Skeletal muscle satellite cell (primary cell): ENCODE results near the gene LIN9.
"Not testable (repeated sequence)": the region's sequence is repeated elsewhere in the genome, so short reads cannot be mapped to it uniquely, and the experiment has no call there.

Source experiments
- H3K27me3 ChIP-seq: 2 replicates; pipeline ENCODE4 v1.7.0; 2013; ENCODE audit warnings: low read length; ENCODE audit not compliant: control insufficient read depth, insufficient read depth
- H3K36me3 ChIP-seq: 2 replicates; pipeline ENCODE4 v1.7.0; 2013; ENCODE audit warnings: mild to moderate bottlenecking, control low read depth, low read length; ENCODE audit not compliant: insufficient read depth
- H3K4me1 ChIP-seq: 2 replicates; pipeline ENCODE4 v1.7.0; 2013; ENCODE audit warnings: low read length; ENCODE audit not compliant: control insufficient read depth, insufficient read depth
- H3K4me2 ChIP-seq: 2 replicates; pipeline ENCODE4 v1.7.0; 2013; ENCODE audit warnings: mild to moderate bottlenecking, low read length
- H3K4me3 ChIP-seq: 2 replicates; pipeline ENCODE4 v1.7.0; 2013; ENCODE audit warnings: low read length
- H3K9ac ChIP-seq: 2 replicates; pipeline ENCODE4 v1.7.0; 2013; ENCODE audit warnings: mild to moderate bottlenecking, low read depth, low read length, moderate library complexity
- H3K9me3 ChIP-seq: replicated peaks from 2 replicates; pipeline ENCODE4 v1.7.0; 2013; ENCODE audit warnings: mild to moderate bottlenecking, control low read depth, low read length

Gene LIN9

GRCh38 chr1:226209307-226210059, 99.5 kb downstream of the LIN9 start:
- Histone ChIP-seq H3K4me3 (no peak overlapping the region), H3K27me3 (peaks cover 28% of the 10 kb centered on the region), H3K9me3 (no peaks in the 10 kb centered on the region), H3K9ac (no peak overlapping the region), H3K4me1 (no peaks in the 10 kb centered on the region), H3K4me2 (no peak overlapping the region), H3K36me3 (no peaks in the 10 kb centered on the region)

GRCh38 chr1:226207048-226207447, 101.9 kb downstream of the LIN9 start:
- Histone ChIP-seq H3K4me3 (no peak overlapping the region), H3K9ac (no peak overlapping the region), H3K27me3 (peaks cover 28% of the 10 kb centered on the region), H3K36me3 (no peaks in the 10 kb centered on the region), H3K9me3 (no peaks in the 10 kb centered on the region), H3K4me2 (no peak overlapping the region), H3K4me1 (no peaks in the 10 kb centered on the region)

- Histone ChIP-seq H3K36me3 (no peaks in the 10 kb centered on the region), H3K9me3 (no peaks in the 10 kb centered on the region), H3K9ac (no peak overlapping the region), H3K4me2 (no peak overlapping the region), H3K27me3 (peaks cover 30% of the 10 kb centered on the region), H3K4me3 (no peak overlapping the region), H3K4me1 (no peaks in the 10 kb centered on the region)
Observed at GRCh38 chr1:226204198-226204597, 104.8 kb downstream of the LIN9 start.

- H3K27me3 ChIP-seq = peaks cover 24% of the 10 kb centered on the region
- no peaks in the 10 kb centered on the region for H3K36me3 ChIP-seq
- H3K9me3 ChIP-seq = no peaks in the 10 kb centered on the region
- no peak overlapping the region for H3K9ac ChIP-seq
- H3K4me1 ChIP-seq = no peaks in the 10 kb centered on the region
- no peak overlapping the region for H3K4me2 ChIP-seq
- H3K4me3 ChIP-seq = no peak overlapping the region
Observed at GRCh38 chr1:226203655-226204054, 105.3 kb downstream of the LIN9 start.

GRCh38 chr1:226203240-226203639, 105.7 kb downstream of the LIN9 start:
- Histone ChIP-seq H3K4me3 (no peak overlapping the region), H3K9me3 (no peaks in the 10 kb centered on the region), H3K4me2 (no peak overlapping the region), H3K27me3 (peaks cover 20% of the 10 kb centered on the region), H3K9ac (no peak overlapping the region), H3K36me3 (no peaks in the 10 kb centered on the region), H3K4me1 (no peaks in the 10 kb centered on the region)

- peaks cover 20% of the 10 kb centered on the region for H3K27me3 ChIP-seq
- not testable (repeated sequence) for H3K9ac ChIP-seq, H3K9me3 ChIP-seq, H3K36me3 ChIP-seq, H3K4me1 ChIP-seq, H3K4me3 ChIP-seq, H3K4me2 ChIP-seq
Observed at GRCh38 chr1:226202666-226203065, 106.3 kb downstream of the LIN9 start.

- H3K4me2 ChIP-seq = no peak overlapping the region
- H3K36me3 ChIP-seq = no peaks in the 10 kb centered on the region
- H3K27me3 ChIP-seq = peaks cover 20% of the 10 kb centered on the region
- H3K9ac ChIP-seq = no peak overlapping the region
- H3K9me3 ChIP-seq = no peaks in the 10 kb centered on the region
- no peak overlapping the region for H3K4me3 ChIP-seq
- H3K4me1 ChIP-seq = no peaks in the 10 kb centered on the region
Observed at GRCh38 chr1:226202246-226202645, 106.7 kb downstream of the LIN9 start.

- peaks cover 17% of the 10 kb centered on the region for H3K27me3 ChIP-seq
Observed at GRCh38 chr1:226201029-226201593, 107.9 kb downstream of the LIN9 start.

GRCh38 chr1:226199971-226200370, 109.0 kb downstream of the LIN9 start:
- H3K4me3 ChIP-seq = no peak overlapping the region
- no peak overlapping the region for H3K9ac ChIP-seq
- H3K4me2 ChIP-seq = no peak overlapping the region
- H3K27me3 ChIP-seq = peaks cover 20% of the 10 kb centered on the region
- H3K4me1 ChIP-seq = no peaks in the 10 kb centered on the region
- no peaks in the 10 kb centered on the region for H3K9me3 ChIP-seq
- H3K36me3 ChIP-seq = no peaks in the 10 kb centered on the region

More at GRCh38 chr1:226201029-226201593, 107.9 kb downstream of the LIN9 start:
- Histone ChIP-seq H3K4me1 (no peaks in the 10 kb centered on the region), H3K36me3 (no peaks in the 10 kb centered on the region), H3K9ac (no peak overlapping the region), H3K9me3 (no peaks in the 10 kb centered on the region), H3K4me2 (no peak overlapping the region), H3K4me3 (no peak overlapping the region)

- H3K4me3 ChIP-seq = no peak overlapping the region
- no peak overlapping the region for H3K4me2 ChIP-seq
- no peaks in the 10 kb centered on the region for H3K4me1 ChIP-seq
- H3K9me3 ChIP-seq = no peaks in the 10 kb centered on the region
- H3K27me3 ChIP-seq = peaks cover 9% of the 10 kb centered on the region
- no peaks in the 10 kb centered on the region for H3K36me3 ChIP-seq
- H3K9ac ChIP-seq = no peak overlapping the region
Observed at GRCh38 chr1:226195144-226195543, 113.8 kb downstream of the LIN9 start.

- peaks cover 21% of the 10 kb centered on the region for H3K4me1 ChIP-seq
- H3K9ac ChIP-seq = peak overlapping the region; percentile 97
- no peaks in the 10 kb centered on the region for H3K27me3 ChIP-seq
- H3K36me3 ChIP-seq = peaks cover 6% of the 10 kb centered on the region
- peak overlapping the region; percentile 95 for H3K4me3 ChIP-seq
- H3K9me3 ChIP-seq = no peaks in the 10 kb centered on the region
- peak overlapping the region; percentile 92 for H3K4me2 ChIP-seq
Observed at GRCh38 chr1:226187380-226187779, 121.6 kb downstream of the LIN9 start.

- Histone ChIP-seq H3K27me3 (no peaks in the 10 kb centered on the region), H3K36me3 (peaks cover 6% of the 10 kb centered on the region), H3K9me3 (no peaks in the 10 kb centered on the region), H3K4me2 (peak overlapping the region; percentile 92), H3K9ac (peak overlapping the region; percentile 97), H3K4me1 (peaks cover 25% of the 10 kb centered on the region), H3K4me3 (peak overlapping the region; percentile 95)
Observed at GRCh38 chr1:226187019-226187322, 122.0 kb downstream of the LIN9 start.
